H1 (cell line): ENCODE data around the gene KBTBD12. TPM values are rescaled to one million over a fixed set of nuclear protein-coding genes. Genes with fewer than 3 reads are reported as not detected.

ENCODE experiments used
- CTCF ChIA-PET: fragments of 300-600 bp; sonication (Branson Sonifier 250); formaldehyde crosslinking; loops from one replicate; lab custom pipeline; 2021; ENCODE audit not compliant: partially characterized antibody; lab: Charles Lee
- POLR2A ChIA-PET: fragments of 300-600 bp; sonication (Branson Sonifier 250); formaldehyde crosslinking; loops from one replicate; lab custom pipeline; 2021; ENCODE audit warnings: inconsistent platforms; ENCODE audit not compliant: partially characterized antibody; lab: Charles Lee
- DNase-seq, 2 experiments: peaks; one replicate each; pipeline versions ENCODE4 v3.0.0 to v3.0.0-alpha.2; 2010 to 2022; ENCODE audit warnings: low spot score in 2 of 2, low read depth in 1 of 2, mixed read lengths in 1 of 2
- FAIRE-seq: peaks from 2 replicates; lab custom pipeline; 2011; peaks lifted over from hg19 to GRCh38; lab: Jason Lieb, UNC
- H2AFZ ChIP-seq: 2 replicates; pipeline ENCODE4 v1.8.1; 2012; ENCODE audit warnings: low read length, inconsistent platforms
- H2AK5ac ChIP-seq: 2 replicates; pipeline ENCODE4 v1.6.1; 2013; ENCODE audit warnings: low read depth, low read length
- H2BK120ac ChIP-seq: replicated peaks from 2 replicates; pipeline ENCODE3; 2013; ENCODE audit warnings: low read depth, low read length, inconsistent platforms
- H2BK12ac ChIP-seq: 2 replicates; pipeline ENCODE4 v1.6.1; 2013; ENCODE audit warnings: low read depth, low read length
- H2BK15ac ChIP-seq: 2 replicates; pipeline ENCODE4 v1.6.1; 2013; ENCODE audit warnings: low read length
- H2BK20ac ChIP-seq: 2 replicates; pipeline ENCODE4 v1.6.1; 2013; ENCODE audit warnings: low read length
- H2BK5ac ChIP-seq: 2 replicates; pipeline ENCODE4 v1.6.1; 2013; ENCODE audit warnings: low read depth, low read length
- H3K14ac ChIP-seq: 2 replicates; pipeline ENCODE4 v1.6.1; 2013; ENCODE audit warnings: inconsistent platforms; ENCODE audit not compliant: insufficient read length
- H3K18ac ChIP-seq: 2 replicates; pipeline ENCODE4 v1.6.1; 2013; ENCODE audit warnings: low read length; ENCODE audit errors: extremely low read depth
- H3K23ac ChIP-seq: 2 replicates; pipeline ENCODE4 v1.6.1; 2013; ENCODE audit warnings: inconsistent platforms; ENCODE audit not compliant: insufficient read length
- H3K23me2 ChIP-seq: 2 replicates; pipeline ENCODE4 v1.6.1; 2013; ENCODE audit warnings: low read depth, low read length
- H3K27ac ChIP-seq: 2 replicates; pipeline ENCODE4 v1.6.1; 2011; ENCODE audit warnings: low read depth, low read length, inconsistent platforms
- H3K27me3 ChIP-seq, 4 experiments: replicated peaks in 1 of 4; 1 replicate in 1 of 4; 2 replicates in 3 of 4; pipeline versions ENCODE4 v1.6.1 to v1.8.1; 2011 to 2013; ENCODE audit warnings: low read length in 3 of 4, mild to moderate bottlenecking in 3 of 4, inconsistent platforms in 2 of 4, mixed read lengths in 2 of 4, moderate library complexity in 1 of 4; ENCODE audit not compliant: control insufficient read depth in 3 of 4, insufficient read depth in 3 of 4; ENCODE audit errors: extremely low read depth in 1 of 4
- H3K36me3 ChIP-seq, 4 experiments: 2 replicates each; pipeline versions ENCODE4 v1.6.1 to v1.8.1; 2011 to 2013; ENCODE audit warnings: mild to moderate bottlenecking in 4 of 4, low read length in 3 of 4, moderate library complexity in 2 of 4, control low read depth in 1 of 4, inconsistent platforms in 1 of 4; ENCODE audit not compliant: insufficient read depth in 4 of 4, control insufficient read depth in 2 of 4
- H3K4ac ChIP-seq: replicated peaks from 2 replicates; pipeline ENCODE3; 2013; ENCODE audit warnings: low read length, low read depth, mixed read lengths, inconsistent platforms; ENCODE audit not compliant: insufficient read length
- H3K4me1 ChIP-seq, 4 experiments: replicated peaks in 1 of 4; 1 replicate in 1 of 4; 2 replicates in 3 of 4; pipeline versions ENCODE4 v1.6.1 to v1.8.1; 2011 to 2013; ENCODE audit warnings: low read length in 3 of 4, inconsistent platforms in 2 of 4, mixed read lengths in 1 of 4; ENCODE audit not compliant: insufficient read depth in 4 of 4, control insufficient read depth in 3 of 4
- H3K4me2 ChIP-seq, 2 experiments: 2 replicates each; pipeline versions ENCODE4 v1.6.1 to v1.8.1; 2011 to 2013; ENCODE audit warnings: low read depth in 2 of 2, low read length in 2 of 2, control low read depth in 1 of 2, inconsistent platforms in 1 of 2, mild to moderate bottlenecking in 1 of 2; ENCODE audit not compliant: insufficient read depth in 1 of 2
- H3K4me3 ChIP-seq, 4 experiments: fragments of 200-600, 300-600 bp in 1 of 4; sonication (generic), shearing (Covaris generic), sonication (Bioruptor Twin) in 1 of 4; 2 replicates each; pipeline versions ENCODE4 v1.5.1 to v1.8.1; 2011 to 2016; ENCODE audit warnings: low read length in 4 of 4, low read depth in 3 of 4, control low read depth in 2 of 4, inconsistent platforms in 2 of 4, mild to moderate bottlenecking in 2 of 4, mixed read lengths in 1 of 4, moderate library complexity in 1 of 4; ENCODE audit not compliant: insufficient read depth in 2 of 4; ENCODE audit errors: extremely low read depth in 1 of 4
- H3K56ac ChIP-seq: replicated peaks from 2 replicates; pipeline ENCODE3; 2013; ENCODE audit warnings: low read depth, mild to moderate bottlenecking, mixed read lengths, low read length, inconsistent platforms; ENCODE audit not compliant: insufficient read length
- H3K79me1 ChIP-seq: 2 replicates; pipeline ENCODE4 v1.6.1; 2013; ENCODE audit warnings: low read depth, low read length, control low read depth
- H3K79me2 ChIP-seq, 2 experiments: 2 replicates each; pipeline versions ENCODE4 v1.6.1 to v1.8.1; 2012 to 2013; ENCODE audit warnings: low read length in 2 of 2, mild to moderate bottlenecking in 2 of 2, inconsistent platforms in 1 of 2; ENCODE audit not compliant: insufficient read depth in 2 of 2, control insufficient read depth in 1 of 2
- H3K9ac ChIP-seq, 4 experiments: replicated peaks in 1 of 4; 1 replicate in 1 of 4; 2 replicates in 3 of 4; pipeline versions ENCODE4 v1.6.1 to v1.8.1; 2011 to 2013; ENCODE audit warnings: low read depth in 3 of 4, low read length in 3 of 4, control low read depth in 2 of 4, mild to moderate bottlenecking in 2 of 4, moderate library complexity in 2 of 4, inconsistent platforms in 1 of 4; ENCODE audit errors: extremely low read depth in 1 of 4
- H3K9me3 ChIP-seq, 2 experiments: 2 replicates each; pipeline versions ENCODE4 v1.6.1 to v1.8.1; 2012 to 2013; ENCODE audit warnings: mild to moderate bottlenecking in 2 of 2, moderate library complexity in 2 of 2, control low read depth in 1 of 2, inconsistent platforms in 1 of 2, low read depth in 1 of 2, low read length in 1 of 2, mixed read lengths in 1 of 2; ENCODE audit not compliant: insufficient read depth in 2 of 2
- H4K20me1 ChIP-seq, 2 experiments: replicated peaks in 1 of 2; 2 replicates each; pipeline versions ENCODE3 to v1.8.1; 2011 to 2013; ENCODE audit warnings: inconsistent platforms in 2 of 2, low read length in 2 of 2, mild to moderate bottlenecking in 1 of 2; ENCODE audit not compliant: insufficient read depth in 2 of 2, control insufficient read depth in 1 of 2
- H4K5ac ChIP-seq: 2 replicates; pipeline ENCODE4 v1.6.1; 2013; ENCODE audit warnings: low read length, low read depth, mixed read lengths, inconsistent platforms; ENCODE audit not compliant: insufficient read length
- H4K8ac ChIP-seq: 2 replicates; pipeline ENCODE4 v1.8.0; 2013; ENCODE audit warnings: mild to moderate bottlenecking, moderate library complexity, low read length, inconsistent platforms; ENCODE audit not compliant: insufficient read depth; ENCODE audit errors: extremely low read depth
- H4K91ac ChIP-seq: replicated peaks from 2 replicates; pipeline ENCODE3; 2013; ENCODE audit warnings: low read length, mixed read lengths, inconsistent platforms; ENCODE audit not compliant: insufficient read length
- CBX8 ChIP-seq: fragments of 300-800, 300-1000 bp; sonication (generic); IDR thresholded peaks from 2 replicates; pipeline ENCODE4 v1.7.1; 2016; ENCODE audit warnings: low read depth, low read length, borderline replicate concordance
- CEBPB ChIP-seq: IDR thresholded peaks from 2 replicates; pipeline ENCODE4 v1.6.1; 2012; ENCODE audit warnings: low read depth, low read length
- CHD1 ChIP-seq: IDR thresholded peaks from 2 replicates; pipeline ENCODE4 v1.6.1; 2012; ENCODE audit warnings: low read depth, low read length, improper control_type of control experiment
- CTBP2 ChIP-seq: IDR thresholded peaks from 2 replicates; pipeline ENCODE4 v1.7.0; 2011; ENCODE audit warnings: borderline replicate concordance, mild to moderate bottlenecking, moderate library complexity, mixed read lengths, low read length; ENCODE audit not compliant: insufficient read depth, insufficient read length
- GABPA ChIP-seq: IDR thresholded peaks from 2 replicates; pipeline ENCODE4 v1.6.1; 2011; ENCODE audit warnings: mild to moderate bottlenecking, low read length, moderate library complexity, borderline replicate concordance; ENCODE audit not compliant: insufficient read depth
- HDAC6 ChIP-seq: IDR thresholded peaks from one replicate; pipeline ENCODE4 v1.7.1; 2012; ENCODE audit warnings: low read depth, mild to moderate bottlenecking, inconsistent platforms, low read length, moderate library complexity
- POU5F1 ChIP-seq: IDR thresholded peaks from 2 replicates; pipeline ENCODE4 v1.6.1; 2011; ENCODE audit warnings: low read depth, mild to moderate bottlenecking, low read length, moderate library complexity
- RAD21 ChIP-seq, 2 experiments: IDR thresholded peaks in 1 of 2; conservative IDR thresholded peaks in 1 of 2; 2 replicates each; pipeline ENCODE4 v1.6.1; 2011; ENCODE audit warnings: low read depth in 2 of 2, low read length in 2 of 2, improper control_type of control experiment in 1 of 2, inconsistent platforms in 1 of 2, mild to moderate bottlenecking in 1 of 2, moderate library complexity in 1 of 2
- RXRA ChIP-seq: IDR thresholded peaks from 2 replicates; pipeline ENCODE4 v1.6.1; 2011; ENCODE audit warnings: low read depth, mild to moderate bottlenecking, low read length, moderate library complexity; ENCODE audit not compliant: insufficient read depth
- TAF7 ChIP-seq: optimal IDR thresholded peaks from 2 replicates; pipeline ENCODE3; 2011; ENCODE audit warnings: low read depth, mild to moderate bottlenecking, inconsistent platforms, low read length, moderate library complexity, borderline replicate concordance
- polyA plus RNA-seq, 7 experiments: library from polyadenylated mRNA; depleted of rRNA in 3 of 7; stranded (reverse) in 5 of 7; unstranded in 2 of 7; fragments of >200 nt in 5 of 7; fragments of 200-250 nt in 2 of 7; gene quantifications; 1 replicate in 5 of 7; 2 replicates in 1 of 7; 4 replicates in 1 of 7; pipeline versions ENCODE4 v1.2.1 to v1.2.3, GENCODE V29; 2011 to 2013; ENCODE audit warnings: missing spikeins in 2 of 7, mixed read lengths in 2 of 7
- total RNA-seq: library from RNA; stranded (reverse); fragmentation: NEBNext Ultra II Directional; extraction: Animal tissue kit (Norgen Biotek cat#: 25700); gene quantifications from 2 replicates; pipeline ENCODE4 v1.2.1, GENCODE V29; 2021
- TF ChIP-seq, protein P1 (sequence below): IDR thresholded peaks from 2 replicates; pipeline ENCODE4 v1.6.1; 2012; ENCODE audit warnings: inconsistent platforms

KBTBD12 gene
- total and polyA plus RNA-seq, 2 of the 8 experiments (the other 6 are each of a cell fraction or from before 2014, with no cell fraction given) = 0.33 to 0.63 TPM

GRCh38 chr3:128033102-128033501 is 118.1 kb downstream of the KBTBD12 start:
- no peaks in the 10 kb centered on the region for H3K4me1 ChIP-seq
- H3K27ac ChIP-seq = no peak overlapping the region
- DNase-seq (no peak), FAIRE-seq (no peak)
- H3K4me2 ChIP-seq = no peak overlapping the region
- no peak overlapping the region for H2BK15ac ChIP-seq
- H3K18ac ChIP-seq = no peak overlapping the region
- H3K36me3 ChIP-seq = no peaks in the 10 kb centered on the region
- CTCF ChIA-PET = interaction anchor here (1.4 to 2.0 kb wide), 2 partner anchors 22 to 62 kb away, joined by 3 to 6 read pairs; no protein-coding TSS in a partner anchor
- H2BK5ac ChIP-seq = no peak overlapping the region
- H4K91ac ChIP-seq = no peak overlapping the region
- H4K20me1 ChIP-seq = no peaks in the 10 kb centered on the region
- no peak overlapping the region for H3K4ac ChIP-seq
- H2BK12ac ChIP-seq = no peak overlapping the region
- no peak overlapping the region for H2AK5ac ChIP-seq
- no peak overlapping the region for H3K23ac ChIP-seq
- TF ChIP-seq CHD1 = no peak
- no peak for TF ChIP-seq CEBPB
- TF ChIP-seq CTBP2 = no peak
- no peak for TF ChIP-seq CBX8
- no peak for TF ChIP-seq POU5F1
- TF ChIP-seq RAD21 (IDR thresholded peaks at IDR 0.05 in 1 of 2, conservative IDR thresholded peaks at IDR 0.05 in 1 of 2; ENCODE audit: low read depth in 2 of 2, low read length in 2 of 2) = no peak
- TF ChIP-seq RXRA = no peak
- TF ChIP-seq, protein P1, sequence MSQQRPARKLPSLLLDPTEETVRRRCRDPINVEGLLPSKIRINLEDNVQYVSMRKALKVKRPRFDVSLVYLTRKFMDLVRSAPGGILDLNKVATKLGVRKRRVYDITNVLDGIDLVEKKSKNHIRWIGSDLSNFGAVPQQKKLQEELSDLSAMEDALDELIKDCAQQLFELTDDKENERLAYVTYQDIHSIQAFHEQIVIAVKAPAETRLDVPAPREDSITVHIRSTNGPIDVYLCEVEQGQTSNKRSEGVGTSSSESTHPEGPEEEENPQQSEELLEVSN = no peak
- no peak for TF ChIP-seq HDAC6
- TF ChIP-seq GABPA = no peak
- no peak for TF ChIP-seq TAF7
- H3K56ac ChIP-seq = no peak overlapping the region
- H2BK120ac ChIP-seq = no peak overlapping the region
- 0 out of 2 replicates have a peak, but pooled peaks cover 1% of the 10 kb centered on the region for H3K23me2 ChIP-seq
- no peak overlapping the region for H2BK20ac ChIP-seq
- no peak overlapping the region for H3K9ac ChIP-seq
- H3K9me3 ChIP-seq = no peaks in the 10 kb centered on the region
- no peaks in the 10 kb centered on the region for H3K79me2 ChIP-seq
- no peak overlapping the region for H3K14ac ChIP-seq
- H4K5ac ChIP-seq = no peak overlapping the region
- no peak overlapping the region for H4K8ac ChIP-seq
- H2AFZ ChIP-seq = no peak overlapping the region
- H3K79me1 ChIP-seq = no peaks in the 10 kb centered on the region
- POLR2A ChIA-PET = no interaction called here
- peaks cover 0 to 2% (median 0%) of the 10 kb centered on the region in 4 experiments; a peak in 1 of 7 replicates for H3K27me3 ChIP-seq
- H3K4me3 ChIP-seq = no peak overlapping the region
